Panc1 (cell line): ENCODE data around the gene SLC7A5. TPM values are rescaled to one million over a fixed set of nuclear protein-coding genes. Genes with fewer than 3 reads are reported as not detected.
"Not testable (repeated sequence)": the region's sequence is repeated elsewhere in the genome, so short reads cannot be mapped to it uniquely, and the experiment has no call there.

ENCODE experiments used
- ATAC-seq: fragments of 200-7000 bp; cut with Tn5 transposase; 2 replicates; pipeline ENCODE4 v1.9.1; 2020; ENCODE audit warnings: mild to moderate bottlenecking, moderate library complexity
- BruUV-seq: library from RNA; stranded (reverse); fragments of 400-500 nt; replicated peaks from 2 replicates; lab custom pipeline; 2021; lab: Mats Ljungman, UMichigan
- CTCF ChIA-PET: fragments of 300-600 bp; sonication (Branson Sonifier 250); formaldehyde crosslinking; loops from one replicate; lab custom pipeline; 2022; ENCODE audit warnings: antibody characterized with exemption; lab: Charles Lee
- POLR2A ChIA-PET: fragments of 300-600 bp; sonication (Branson Sonifier 250); formaldehyde crosslinking; loops from one replicate; lab custom pipeline; 2022; ENCODE audit warnings: antibody characterized with exemption; lab: Charles Lee
- DNase-seq: peaks from one replicate; pipeline ENCODE4 v3.0.0-alpha.2; 2010; ENCODE audit warnings: low read depth, low spot score
- H3K27ac ChIP-seq: 2 replicates; pipeline ENCODE4 v1.5.1; 2011; ENCODE audit warnings: mild to moderate bottlenecking, low read length, inconsistent platforms
- H3K27me3 ChIP-seq: fragments of 200-500 bp; sonication (Bioruptor generic); 2 replicates; pipeline ENCODE4 v1.6.0; 2014; ENCODE audit warnings: low read length, inconsistent platforms; ENCODE audit not compliant: control insufficient read depth, insufficient read depth
- H3K36me3 ChIP-seq: fragments of 200-500 bp; sonication (Bioruptor generic); 2 replicates; pipeline ENCODE4 v1.5.1; 2014; ENCODE audit warnings: inconsistent platforms, mild to moderate bottlenecking, low read length, moderate library complexity; ENCODE audit not compliant: control insufficient read depth, insufficient read depth
- H3K4me1 ChIP-seq: 2 replicates; pipeline ENCODE4 v1.5.1; 2011; ENCODE audit warnings: inconsistent platforms, mild to moderate bottlenecking, low read length, moderate library complexity; ENCODE audit not compliant: control insufficient read depth, insufficient read depth
- H3K4me3 ChIP-seq, 2 experiments: 2 replicates each; pipeline ENCODE4 v1.5.1; 2011 to 2012; ENCODE audit warnings: low read depth in 2 of 2, low read length in 2 of 2, mild to moderate bottlenecking in 2 of 2, inconsistent platforms in 1 of 2, moderate library complexity in 1 of 2
- H3K9me3 ChIP-seq: fragments of 200-500 bp; sonication (Bioruptor generic); 2 replicates; pipeline ENCODE4 v1.5.1; 2014; ENCODE audit warnings: low read depth, mild to moderate bottlenecking, inconsistent platforms, low read length, moderate library complexity; ENCODE audit not compliant: control insufficient read depth, insufficient read depth
- CTCF ChIP-seq: fragments of 450-650 bp; IDR thresholded peaks from 2 replicates; pipeline ENCODE4 v1.5.1; 2017; ENCODE audit warnings: mild to moderate bottlenecking
- POLR2AphosphoS5 ChIP-seq: IDR thresholded peaks from 2 replicates; pipeline ENCODE4 v1.6.1; 2012; ENCODE audit warnings: mild to moderate bottlenecking, low read depth, low read length, moderate library complexity
- REST ChIP-seq, 2 experiments: IDR thresholded peaks; 2 replicates each; pipeline ENCODE4 v1.6.1; 2011 to 2012; ENCODE audit warnings: low read depth in 2 of 2, control low read depth in 1 of 2, low read length in 1 of 2, mild to moderate bottlenecking in 1 of 2, moderate library complexity in 1 of 2; ENCODE audit not compliant: insufficient read depth in 1 of 2
- SIN3A ChIP-seq: IDR thresholded peaks from 2 replicates; pipeline ENCODE4 v1.6.1; 2012; ENCODE audit warnings: low read depth, mild to moderate bottlenecking, low read length, moderate library complexity, borderline replicate concordance; ENCODE audit not compliant: insufficient read depth
- TCF7L2 ChIP-seq: IDR thresholded peaks from 2 replicates; pipeline ENCODE4 v1.6.1; 2011; ENCODE audit warnings: mild to moderate bottlenecking, low read depth, low read length, inconsistent platforms
- in situ Hi-C: cut with HindIII; loops from 2 replicates; pipeline ENCODE4 v1.10.0; 2016; ENCODE audit warnings: low sequenced_read_pairs, low pct_unique_long_range_greater_than_20kb
- intact Hi-C: fragments of 100-400 bp; cut with micrococcal nuclease; formaldehyde crosslinking; loops from one replicate; pipeline ENCODE4 v1.10.0; 2022; ENCODE audit not compliant: unreplicated experiment
- total RNA-seq: library from RNA; stranded (reverse); gene quantifications from one replicate; pipeline ENCODE4 v1.2.1, GENCODE V29; 2021; ENCODE audit not compliant: unreplicated experiment

SLC7A5 gene
- total RNA-seq, 1 experiment from 2014 or later, result 231 TPM

- ATAC-seq, BruUV-seq, in situ Hi-C loops, H3K27ac ChIP-seq, H3K9me3 ChIP-seq, H3K27me3 ChIP-seq, H3K4me3 ChIP-seq, DNase-seq, H3K36me3 ChIP-seq, POLR2A ChIA-PET, intact Hi-C loops: not testable (repeated sequence)
- CTCF ChIA-PET, result interaction anchor here (0.5 kb wide), 1 partner anchor 18 kb away, joined by 3 read pairs; no protein-coding TSS in a partner anchor
- H3K4me1 ChIP-seq, result peaks cover 18% of the 10 kb centered on the region
Observed at GRCh38 chr16:87787451-87788091, 81.7 kb downstream of the SLC7A5 start.

GRCh38 chr16:87784812-87785211 lies 84.5 kb downstream of the SLC7A5 start:
- Histone ChIP-seq H3K27ac (peak overlapping the region; percentile 39; the same call in 1 of the 2 replicates), H3K4me1 (peaks cover 8% of the 10 kb centered on the region), H3K9me3 (no peaks in the 10 kb centered on the region), H3K27me3 (no peaks in the 10 kb centered on the region), H3K4me3 (no peak overlapping the region), H3K36me3 (no peaks in the 10 kb centered on the region)
- BruUV-seq, result no TSS peak
- DNase-seq, result no peak
- TF ChIP-seq POLR2AphosphoS5 (no peak), SIN3A (no peak), REST (IDR thresholded peaks at IDR 0.05; ENCODE audit: insufficient read depth in 1 of 2, low read depth in 2 of 2, low read length in 1 of 2) (no peak), CTCF (no peak), TCF7L2 (no peak)
- in situ Hi-C loops, result no loop called here
- ChIA-PET POLR2A (no interaction called here), CTCF (interaction anchor here (0.6 kb wide), 1 partner anchor 90 kb away, joined by 6 read pairs; no protein-coding TSS in a partner anchor)
- intact Hi-C loops, result no loop called here
- no peak for ATAC-seq

- POLR2A ChIA-PET, result no interaction called here
- BruUV-seq, result no TSS peak
- ATAC-seq (no peak), DNase-seq (no peak)
- in situ Hi-C loops, result no loop called here
- no peaks in the 10 kb centered on the region for H3K36me3 ChIP-seq
- CTCF ChIA-PET, result no interaction called here
- no peak overlapping the region for H3K4me3 ChIP-seq
- intact Hi-C loops, result no loop called here
- TF ChIP-seq SIN3A (no peak), REST (IDR thresholded peaks at IDR 0.05; ENCODE audit: insufficient read depth in 1 of 2, low read depth in 2 of 2, low read length in 1 of 2) (no peak), CTCF (no peak), TCF7L2 (no peak), POLR2AphosphoS5 (no peak)
- H3K27me3 ChIP-seq, result no peaks in the 10 kb centered on the region
- H3K4me1 ChIP-seq, result peaks cover 9% of the 10 kb centered on the region
- no peak overlapping the region for H3K27ac ChIP-seq
- H3K9me3 ChIP-seq, result no peaks in the 10 kb centered on the region
Observed at GRCh38 chr16:87782033-87782432, 87.3 kb downstream of the SLC7A5 start.
